Smooth muscle cell of the umbilical artery (primary cell): ENCODE measurements around the gene TPGS2. TPM values are rescaled to one million over a fixed set of nuclear protein-coding genes. Genes with fewer than 3 reads are reported as not detected.

Experiments used
- total RNA-seq: library from RNA; depleted of rRNA; stranded (reverse); fragments of >200 nt; gene quantifications from 2 replicates; pipeline ENCODE4 v1.2.3, GENCODE V29; 2014

The TPGS2 gene
- 115 and 164 TPM in 2 replicates for total RNA-seq

GRCh38 chr18:36828630-36829361, at the start of gene TPGS2, which contains the start of gene KIAA1328:
Gene TPGS2, minus strand, starts transcription at chr18:36829002. Its CDS starts 235 bp downstream, at chr18:36828767.
Gene KIAA1328, plus strand, starts transcription at chr18:36829127. Its CDS starts 12 bp downstream, at chr18:36829139.

Other genes with a start within 250 kb of the TPGS2 start
- gene KIAA1328, start 125 bp upstream of the TPGS2 start, total RNA-seq, result 3.6 and 5.3 TPM in 2 replicates